Natural killer cell treated with Interleukin-12 subunit alpha and Interleukin-12 subunit beta and Interleukin-15 and Interleukin-18, amount 100 ng/mL, for 72 hours (primary cell): Measurements from ENCODE around the gene GAPVD1. TPM values are rescaled to one million over a fixed set of nuclear protein-coding genes. Genes with fewer than 3 reads are reported as not detected.

Source experiments
- ATAC-seq, 2 donors: fragments of 150-1000 bp; cut with Tn5 transposase in 1 of 2; sonication (Bioruptor Pico), chemical (Tn5 transposase) in 1 of 2; 2 replicates each; pipeline ENCODE4 v1.10.0; 2021
- DNase-seq: peaks from one replicate; pipeline ENCODE4 v3.0.0; 2022; ENCODE audit warnings: low spot score
- H3K27ac Mint-ChIP-seq, 2 donors: 1 replicate in 1 of 2; 2 replicates in 1 of 2; pipeline ENCODE4 v1.8.0; 2022; ENCODE audit warnings: mixed read lengths in 2 of 2, mild to moderate bottlenecking in 1 of 2, moderate library complexity in 1 of 2
- H3K27me3 Mint-ChIP-seq, 2 donors: 1 replicate in 1 of 2; 2 replicates in 1 of 2; pipeline ENCODE4 v1.8.0; 2022; ENCODE audit warnings: mixed read lengths in 2 of 2
- H3K36me3 Mint-ChIP-seq: one replicate; pipeline ENCODE4 v1.8.0; 2022; ENCODE audit warnings: mixed read lengths
- H3K4me1 Mint-ChIP-seq, 2 donors: 1 replicate in 1 of 2; 2 replicates in 1 of 2; pipeline ENCODE4 v1.8.0; 2022; ENCODE audit warnings: low read depth in 2 of 2, mixed read lengths in 2 of 2, mild to moderate bottlenecking in 1 of 2
- H3K4me3 Mint-ChIP-seq: one replicate; pipeline ENCODE4 v1.8.0; 2022; ENCODE audit warnings: mixed read lengths
- H3K9me3 Mint-ChIP-seq: 2 replicates; pipeline ENCODE4 v1.8.0; 2022; ENCODE audit warnings: mixed read lengths
- total RNA-seq, 2 donors: library from RNA; stranded (reverse); gene quantifications; one replicate each; pipeline ENCODE4 v1.2.3, GENCODE V29; 2022

The GAPVD1 gene
- total RNA-seq, 2 donors from 2014 or later, result 57.8 to 71.7 TPM

DNA sequence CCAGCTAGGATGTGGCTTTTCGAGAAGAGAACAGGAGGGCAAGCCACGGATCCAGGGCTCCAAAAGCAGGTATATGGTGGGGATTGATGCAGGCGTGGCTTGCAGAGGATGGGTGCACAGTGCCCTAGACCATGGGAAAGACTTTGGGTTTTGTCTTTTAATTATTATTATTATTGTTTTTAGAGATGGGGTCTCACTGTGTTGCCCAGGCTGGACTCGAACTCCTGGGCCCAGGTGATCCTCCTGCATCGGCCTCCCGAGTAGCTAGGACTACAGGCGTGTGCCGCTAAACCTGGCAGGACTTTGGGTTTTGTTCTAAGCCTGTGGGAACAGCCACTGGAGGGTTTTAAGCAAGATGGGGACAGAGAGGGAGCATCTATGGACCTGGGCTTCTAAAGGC lies 152.0 kb downstream of the GAPVD1 start:
- Mint-ChIP-seq H3K36me3 (peaks cover 7% of the 10 kb centered on the region), H3K9me3 (no peaks in the 10 kb centered on the region), H3K27me3 (peaks cover 10 to 17% of the 10 kb centered on the region in 2 donors), H3K4me3 (no peak overlapping the region), H3K27ac (no peak overlapping the region), H3K4me1 (peaks cover 11 to 15% of the 10 kb centered on the region in 2 donors)
- DNase-seq (no peak), ATAC-seq (no peak)

DNA sequence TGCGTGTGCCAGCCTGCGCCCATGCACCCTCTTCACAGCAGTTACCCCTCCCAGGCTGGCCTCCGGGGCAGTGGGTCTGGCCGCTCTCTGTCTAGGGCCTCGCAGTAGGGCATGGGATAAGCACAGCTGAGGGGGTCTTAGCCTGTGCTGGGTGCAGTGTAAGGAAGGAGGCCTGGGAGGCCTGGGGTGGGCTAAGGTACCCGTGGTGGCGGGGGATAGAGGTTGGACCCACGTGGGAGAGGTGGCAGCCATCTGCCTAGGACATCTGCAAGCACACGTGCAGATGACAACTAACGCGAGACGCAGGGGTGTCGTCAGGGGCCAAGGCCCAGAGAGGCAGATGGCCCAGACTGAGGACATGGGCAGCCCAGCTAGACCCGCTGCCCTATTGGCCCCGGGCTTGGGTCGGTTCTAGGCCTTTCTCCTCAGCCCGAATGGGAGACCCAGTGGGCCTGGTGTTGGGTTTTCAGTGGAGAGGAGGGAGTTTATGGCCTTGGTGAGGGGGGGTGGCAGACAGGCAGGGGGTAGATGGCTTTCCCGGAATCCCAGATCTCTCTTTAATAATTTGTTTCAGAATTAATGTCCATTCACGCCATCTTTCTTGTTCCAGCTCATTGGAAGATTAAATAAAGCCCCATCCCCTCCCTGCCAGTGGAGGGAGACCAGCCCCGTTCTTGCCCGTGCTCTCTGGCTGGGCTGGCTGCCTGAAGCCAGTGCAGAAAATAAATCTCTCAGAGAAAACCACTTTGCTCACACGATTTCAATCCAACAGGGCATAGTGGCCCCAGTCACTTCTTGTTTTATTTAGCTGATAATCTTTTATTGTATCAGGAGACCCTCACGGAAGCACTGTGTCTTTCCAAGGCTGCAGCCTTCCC lies 154.2 kb downstream of the GAPVD1 start:
- no peaks in the 10 kb centered on the region for H3K4me1 Mint-ChIP-seq
- H3K27me3 Mint-ChIP-seq, result no peaks in the 10 kb centered on the region
- no peak overlapping the region for H3K4me3 Mint-ChIP-seq
- H3K27ac Mint-ChIP-seq, result no peak overlapping the region
- ATAC-seq, result peak in 1 of 2 donors; percentile 9
- no peak for DNase-seq
- H3K9me3 Mint-ChIP-seq, result no peaks in the 10 kb centered on the region
- H3K36me3 Mint-ChIP-seq, result no peaks in the 10 kb centered on the region

DNA sequence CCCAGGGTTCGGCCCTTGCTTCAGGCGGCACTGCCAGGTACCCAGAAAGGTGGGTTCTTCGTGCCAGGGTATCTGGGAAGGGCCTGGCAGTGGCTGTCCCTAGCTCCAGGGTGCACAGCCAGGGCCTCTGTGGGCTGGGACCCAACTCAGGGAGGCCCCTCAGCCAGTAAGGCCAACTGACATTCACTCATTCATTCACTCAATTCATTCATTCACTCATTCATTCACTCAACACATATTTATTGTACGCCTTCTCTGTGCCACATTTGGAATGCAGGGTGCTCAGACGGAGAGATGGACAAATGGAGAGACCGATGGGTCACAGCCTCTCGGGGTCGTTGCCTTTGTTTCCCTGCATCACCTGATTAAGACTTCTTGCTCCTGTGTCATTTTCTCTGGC lies 154.9 kb downstream of the GAPVD1 start:
- no peak overlapping the region for H3K4me3 Mint-ChIP-seq
- no peak for DNase-seq
- no peak overlapping the region for H3K27ac Mint-ChIP-seq
- no peaks in the 10 kb centered on the region for H3K36me3 Mint-ChIP-seq
- no peaks in the 10 kb centered on the region for H3K27me3 Mint-ChIP-seq
- ATAC-seq, result no peak
- no peaks in the 10 kb centered on the region for H3K4me1 Mint-ChIP-seq
- H3K9me3 Mint-ChIP-seq, result no peaks in the 10 kb centered on the region

Other genes starting within 250 kb of the GAPVD1 start
- 10 to 100 TPM in 1 of 2 donors, 1 to 10 TPM in 1; 5.4 to 13.0 TPM for gene SCAI, start 118.3 kb upstream of the GAPVD1 start, total RNA-seq
- 10 to 100 TPM; 47.5 to 50.5 TPM for gene PPP6C, start 72.0 kb upstream of the GAPVD1 start, total RNA-seq
- gene RABEPK, start 61.3 kb upstream of the GAPVD1 start, total RNA-seq, result 10 to 100 TPM; 24.1 to 36.7 TPM
- 100 to 1,000 TPM; 319 to 344 TPM for gene HSPA5, start 20.5 kb upstream of the GAPVD1 start, total RNA-seq